Measurements from ENCODE around the gene FOXP1. TPM values are rescaled to one million over a fixed set of nuclear protein-coding genes. Genes with fewer than 3 reads are reported as not detected.

Gene FOXP1
- total and polyA plus RNA-seq, 2 of the 13 experiments (the other 11 are each of a cell fraction or from before 2014, with no cell fraction given): 40.4 to 59.0 TPM

DNA sequence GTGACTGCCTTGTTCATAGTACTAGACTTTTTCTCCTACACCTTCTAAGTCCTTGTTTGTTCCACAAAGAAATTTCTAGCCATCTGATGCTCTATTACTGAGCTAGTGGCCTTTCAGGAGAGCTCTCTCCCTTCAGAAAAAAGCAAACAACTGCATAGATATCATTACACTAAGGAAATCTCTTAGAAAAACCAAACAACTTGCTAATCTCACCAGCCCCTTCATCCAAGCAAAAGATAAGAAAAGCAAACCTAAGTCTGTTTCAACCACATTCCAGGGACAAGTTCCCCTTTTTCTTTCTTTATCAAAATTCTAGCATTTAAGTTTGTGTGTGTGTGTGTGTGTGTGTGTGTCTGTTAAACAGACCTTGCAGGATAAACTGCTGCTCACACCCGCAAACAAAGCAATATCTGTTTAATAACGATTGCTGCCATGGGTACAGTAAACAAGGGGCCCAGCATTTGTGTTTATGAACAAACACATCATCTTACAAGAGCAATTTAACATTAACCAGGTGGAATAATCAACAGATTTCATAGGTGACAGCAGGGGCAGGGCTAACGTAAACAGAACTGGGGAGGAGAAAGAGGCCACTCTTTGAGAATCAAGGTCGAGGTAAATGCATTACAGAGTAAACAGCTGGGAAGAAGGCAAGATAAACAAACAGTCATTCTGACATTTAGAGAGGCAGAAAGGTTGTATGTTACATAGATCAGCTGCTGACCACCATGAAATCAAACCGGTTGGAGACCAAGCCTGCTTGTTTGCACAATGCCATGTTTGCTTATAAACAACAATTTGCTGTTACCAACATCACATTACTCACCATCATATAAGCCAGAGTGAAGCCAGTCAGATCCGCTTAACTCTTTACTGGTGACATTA lies 375.1 kb downstream of the FOXP1 start (continued):
- TF ChIP-seq, protein P1, sequence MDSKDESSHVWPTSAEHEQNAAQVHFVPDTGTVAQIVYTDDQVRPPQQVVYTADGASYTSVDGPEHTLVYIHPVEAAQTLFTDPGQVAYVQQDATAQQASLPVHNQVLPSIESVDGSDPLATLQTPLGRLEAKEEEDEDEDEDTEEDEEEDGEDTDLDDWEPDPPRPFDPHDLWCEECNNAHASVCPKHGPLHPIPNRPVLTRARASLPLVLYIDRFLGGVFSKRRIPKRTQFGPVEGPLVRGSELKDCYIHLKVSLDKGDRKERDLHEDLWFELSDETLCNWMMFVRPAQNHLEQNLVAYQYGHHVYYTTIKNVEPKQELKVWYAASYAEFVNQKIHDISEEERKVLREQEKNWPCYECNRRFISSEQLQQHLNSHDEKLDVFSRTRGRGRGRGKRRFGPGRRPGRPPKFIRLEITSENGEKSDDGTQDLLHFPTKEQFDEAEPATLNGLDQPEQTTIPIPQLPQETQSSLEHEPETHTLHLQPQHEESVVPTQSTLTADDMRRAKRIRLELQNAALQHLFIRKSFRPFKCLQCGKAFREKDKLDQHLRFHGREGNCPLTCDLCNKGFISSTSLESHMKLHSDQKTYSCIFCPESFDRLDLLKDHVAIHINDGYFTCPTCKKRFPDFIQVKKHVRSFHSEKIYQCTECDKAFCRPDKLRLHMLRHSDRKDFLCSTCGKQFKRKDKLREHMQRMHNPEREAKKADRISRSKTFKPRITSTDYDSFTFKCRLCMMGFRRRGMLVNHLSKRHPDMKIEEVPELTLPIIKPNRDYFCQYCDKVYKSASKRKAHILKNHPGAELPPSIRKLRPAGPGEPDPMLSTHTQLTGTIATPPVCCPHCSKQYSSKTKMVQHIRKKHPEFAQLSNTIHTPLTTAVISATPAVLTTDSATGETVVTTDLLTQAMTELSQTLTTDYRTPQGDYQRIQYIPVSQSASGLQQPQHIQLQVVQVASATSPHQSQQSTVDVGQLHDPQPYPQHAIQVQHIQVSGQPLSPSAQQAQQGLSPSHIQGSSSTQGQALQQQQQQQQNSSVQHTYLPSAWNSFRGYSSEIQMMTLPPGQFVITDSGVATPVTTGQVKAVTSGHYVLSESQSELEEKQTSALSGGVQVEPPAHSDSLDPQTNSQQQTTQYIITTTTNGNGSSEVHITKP (CRISPR knock-in tag; IDR thresholded peaks at IDR 0.05; ENCODE audit: low read depth): peak; percentile 64; the same call in 1 of the 2 replicates
- TF ChIP-seq ADNP (CRISPR knock-in tag; IDR thresholded peaks at IDR 0.05) (no peak), NFRKB (IDR thresholded peaks at IDR 0.05) (no peak), ZNF329 (CRISPR knock-in tag; IDR thresholded peaks at IDR 0.05; ENCODE audit: low read depth) (peak; percentile 69; the same call in 1 of the 2 replicates), THAP11 (CRISPR knock-in tag; IDR thresholded peaks at IDR 0.05) (peak; percentile 73), ZNF549 (CRISPR knock-in tag; IDR thresholded peaks at IDR 0.05) (no peak), DNMT3B (CRISPR knock-in tag; conservative IDR thresholded peaks at IDR 0.05) (peak; percentile 68; the same call in 1 of the 2 replicates), GATAD2A (CRISPR knock-in tag; IDR thresholded peaks at IDR 0.05) (peak; percentile 92), ARNTL (CRISPR knock-in tag; IDR thresholded peaks at IDR 0.05) (peak; percentile 80), MED1 (CRISPR knock-in tag; IDR thresholded peaks at IDR 0.05) (peak; percentile 93), GLI4 (CRISPR knock-in tag; IDR thresholded peaks at IDR 0.05; ENCODE audit: borderline replicate concordance) (no peak), SP1 (IDR thresholded peaks at IDR 0.05) (no peak), SP1 (CRISPR knock-in tag; IDR thresholded peaks at IDR 0.05) (no peak), U2AF2 (IDR thresholded peaks at IDR 0.05; ENCODE audit: low read depth, low read length) (no peak)
- TF ChIP-seq, protein P2, sequence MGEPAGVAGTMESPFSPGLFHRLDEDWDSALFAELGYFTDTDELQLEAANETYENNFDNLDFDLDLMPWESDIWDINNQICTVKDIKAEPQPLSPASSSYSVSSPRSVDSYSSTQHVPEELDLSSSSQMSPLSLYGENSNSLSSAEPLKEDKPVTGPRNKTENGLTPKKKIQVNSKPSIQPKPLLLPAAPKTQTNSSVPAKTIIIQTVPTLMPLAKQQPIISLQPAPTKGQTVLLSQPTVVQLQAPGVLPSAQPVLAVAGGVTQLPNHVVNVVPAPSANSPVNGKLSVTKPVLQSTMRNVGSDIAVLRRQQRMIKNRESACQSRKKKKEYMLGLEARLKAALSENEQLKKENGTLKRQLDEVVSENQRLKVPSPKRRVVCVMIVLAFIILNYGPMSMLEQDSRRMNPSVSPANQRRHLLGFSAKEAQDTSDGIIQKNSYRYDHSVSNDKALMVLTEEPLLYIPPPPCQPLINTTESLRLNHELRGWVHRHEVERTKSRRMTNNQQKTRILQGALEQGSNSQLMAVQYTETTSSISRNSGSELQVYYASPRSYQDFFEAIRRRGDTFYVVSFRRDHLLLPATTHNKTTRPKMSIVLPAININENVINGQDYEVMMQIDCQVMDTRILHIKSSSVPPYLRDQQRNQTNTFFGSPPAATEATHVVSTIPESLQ (CRISPR knock-in tag; conservative IDR thresholded peaks at IDR 0.05): no peak
- TF ChIP-seq, protein P3, sequence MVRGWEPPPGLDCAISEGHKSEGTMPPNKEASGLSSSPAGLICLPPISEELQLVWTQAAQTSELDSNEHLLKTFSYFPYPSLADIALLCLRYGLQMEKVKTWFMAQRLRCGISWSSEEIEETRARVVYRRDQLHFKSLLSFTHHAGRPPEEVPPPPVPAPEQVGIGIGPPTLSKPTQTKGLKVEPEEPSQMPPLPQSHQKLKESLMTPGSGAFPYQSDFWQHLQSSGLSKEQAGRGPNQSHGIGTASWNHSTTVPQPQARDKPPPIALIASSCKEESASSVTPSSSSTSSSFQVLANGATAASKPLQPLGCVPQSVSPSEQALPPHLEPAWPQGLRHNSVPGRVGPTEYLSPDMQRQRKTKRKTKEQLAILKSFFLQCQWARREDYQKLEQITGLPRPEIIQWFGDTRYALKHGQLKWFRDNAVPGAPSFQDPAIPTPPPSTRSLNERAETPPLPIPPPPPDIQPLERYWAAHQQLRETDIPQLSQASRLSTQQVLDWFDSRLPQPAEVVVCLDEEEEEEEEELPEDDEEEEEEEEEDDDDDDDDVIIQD (CRISPR knock-in tag; IDR thresholded peaks at IDR 0.05; ENCODE audit: low read depth): 0 out of 2 replicates have a peak, but pooled peaks have one; percentile 54
- TF ChIP-seq, protein P4, sequence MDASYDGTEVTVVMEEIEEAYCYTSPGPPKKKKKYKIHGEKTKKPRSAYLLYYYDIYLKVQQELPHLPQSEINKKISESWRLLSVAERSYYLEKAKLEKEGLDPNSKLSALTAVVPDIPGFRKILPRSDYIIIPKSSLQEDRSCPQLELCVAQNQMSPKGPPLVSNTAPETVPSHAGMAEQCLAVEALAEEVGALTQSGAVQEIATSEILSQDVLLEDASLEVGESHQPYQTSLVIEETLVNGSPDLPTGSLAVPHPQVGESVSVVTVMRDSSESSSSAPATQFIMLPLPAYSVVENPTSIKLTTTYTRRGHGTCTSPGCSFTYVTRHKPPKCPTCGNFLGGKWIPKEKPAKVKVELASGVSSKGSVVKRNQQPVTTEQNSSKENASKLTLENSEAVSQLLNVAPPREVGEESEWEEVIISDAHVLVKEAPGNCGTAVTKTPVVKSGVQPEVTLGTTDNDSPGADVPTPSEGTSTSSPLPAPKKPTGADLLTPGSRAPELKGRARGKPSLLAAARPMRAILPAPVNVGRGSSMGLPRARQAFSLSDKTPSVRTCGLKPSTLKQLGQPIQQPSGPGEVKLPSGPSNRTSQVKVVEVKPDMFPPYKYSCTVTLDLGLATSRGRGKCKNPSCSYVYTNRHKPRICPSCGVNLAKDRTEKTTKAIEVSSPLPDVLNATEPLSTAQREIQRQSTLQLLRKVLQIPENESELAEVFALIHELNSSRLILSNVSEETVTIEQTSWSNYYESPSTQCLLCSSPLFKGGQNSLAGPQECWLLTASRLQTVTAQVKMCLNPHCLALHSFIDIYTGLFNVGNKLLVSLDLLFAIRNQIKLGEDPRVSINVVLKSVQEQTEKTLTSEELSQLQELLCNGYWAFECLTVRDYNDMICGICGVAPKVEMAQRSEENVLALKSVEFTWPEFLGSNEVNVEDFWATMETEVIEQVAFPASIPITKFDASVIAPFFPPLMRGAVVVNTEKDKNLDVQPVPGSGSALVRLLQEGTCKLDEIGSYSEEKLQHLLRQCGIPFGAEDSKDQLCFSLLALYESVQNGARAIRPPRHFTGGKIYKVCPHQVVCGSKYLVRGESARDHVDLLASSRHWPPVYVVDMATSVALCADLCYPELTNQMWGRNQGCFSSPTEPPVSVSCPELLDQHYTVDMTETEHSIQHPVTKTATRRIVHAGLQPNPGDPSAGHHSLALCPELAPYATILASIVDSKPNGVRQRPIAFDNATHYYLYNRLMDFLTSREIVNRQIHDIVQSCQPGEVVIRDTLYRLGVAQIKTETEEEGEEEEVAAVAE (CRISPR knock-in tag; IDR thresholded peaks at IDR 0.05; ENCODE audit: borderline replicate concordance): no peak; the same call in 1 of the 2 replicates
- TF ChIP-seq, protein P5, sequence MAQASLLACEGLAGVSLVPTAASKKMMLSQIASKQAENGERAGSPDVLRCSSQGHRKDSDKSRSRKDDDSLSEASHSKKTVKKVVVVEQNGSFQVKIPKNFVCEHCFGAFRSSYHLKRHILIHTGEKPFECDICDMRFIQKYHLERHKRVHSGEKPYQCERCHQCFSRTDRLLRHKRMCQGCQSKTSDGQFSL (CRISPR knock-in tag; IDR thresholded peaks at IDR 0.05): no peak
